ENCODE data around the gene SATB2.

The SATB2 gene

GRCh38 chr2:199465988-199466691 lies 8.4 kb upstream of the SATB2 start:
- DNase-seq: no peak

GRCh38 chr2:199465390-199465789 lies 7.7 kb upstream of the SATB2 start:
- no peak for DNase-seq

GRCh38 chr2:199464606-199465352 lies 7.0 kb upstream of the SATB2 start:
- DNase-seq: no peak

- no peak for DNase-seq
These were observed 6.2 kb upstream of the SATB2 start for GRCh38 chr2:199463708-199464605.

- no peak for DNase-seq
These were observed 5.4 kb upstream of the SATB2 start for GRCh38 chr2:199462956-199463692.

GRCh38 chr2:199462347-199462955 lies 4.7 kb upstream of the SATB2 start:
- no peak for DNase-seq

- DNase-seq: no peak
These were observed 4.1 kb upstream of the SATB2 start for GRCh38 chr2:199461711-199462346.

- DNase-seq: no peak
These were observed 3.3 kb upstream of the SATB2 start for GRCh38 chr2:199460846-199461710.

GRCh38 chr2:199460101-199460671 lies 2.4 kb upstream of the SATB2 start:
- no peak for DNase-seq

- DNase-seq: peak; percentile 36
These were observed 1.8 kb upstream of the SATB2 start for GRCh38 chr2:199459286-199460100.

- no peak for DNase-seq
These were observed 1.1 kb upstream of the SATB2 start for GRCh38 chr2:199458806-199459285.

GRCh38 chr2:199458009-199458805 lies 468 bp upstream of the SATB2 start:
- DNase-seq: no peak

GRCh38 chr2:199456383-199457146 lies 1.2 kb downstream of the SATB2 start:
- DNase-seq: no peak

GRCh38 chr2:199455545-199456382 lies 2.0 kb downstream of the SATB2 start:
- no peak for DNase-seq

- no peak for DNase-seq
These were observed 2.6 kb downstream of the SATB2 start for GRCh38 chr2:199455210-199455544.

- DNase-seq: no peak
These were observed 4.8 kb downstream of the SATB2 start for GRCh38 chr2:199452991-199453379.

Data from effector CD4-positive, alpha-beta T cell (primary cell).